ENCODE data around the gene FNDC8. TPM values are rescaled to one million over a fixed set of nuclear protein-coding genes. Genes with fewer than 3 reads are reported as not detected.

Gene FNDC8
- total and polyA plus RNA-seq, 11 donors, result not detected

DNA sequence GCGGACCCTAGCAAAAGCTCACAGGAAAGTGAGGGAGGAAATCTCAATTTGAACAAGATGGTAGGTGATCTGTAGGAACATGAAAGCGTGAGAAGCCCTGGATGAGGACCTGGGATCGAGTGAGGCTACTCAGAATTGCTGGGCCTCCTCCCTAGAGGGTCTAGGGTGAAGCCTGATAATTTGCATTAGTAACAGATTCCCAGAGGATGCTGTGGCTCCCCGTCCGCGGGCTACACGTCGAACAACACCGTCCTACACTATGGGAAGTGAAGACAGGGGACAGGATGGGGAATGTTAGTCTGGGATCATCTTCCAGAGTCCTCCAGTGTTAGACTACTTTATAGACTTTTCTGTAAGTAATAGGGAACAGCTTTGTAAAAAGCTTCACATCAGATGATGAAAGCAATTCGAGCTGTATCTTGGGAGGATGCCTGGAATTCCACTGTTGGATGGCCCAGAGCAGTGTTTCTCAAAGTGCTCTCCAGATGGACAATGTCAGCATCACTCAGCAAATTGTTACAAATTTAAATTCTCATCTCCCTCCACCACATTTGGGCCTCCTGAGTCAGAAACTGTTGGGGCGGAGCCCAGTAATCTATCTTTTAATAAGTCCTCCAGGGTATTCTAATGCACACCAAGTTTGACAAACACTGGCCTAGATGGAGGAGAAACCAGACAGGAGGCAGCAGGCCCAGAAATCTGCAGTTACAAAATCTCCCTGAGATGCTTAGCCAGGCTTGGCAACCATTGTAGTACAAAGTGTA lies 6.5 kb downstream of the FNDC8 start:
- Histone ChIP-seq H3K36me3 (peaks cover 0 to 25% (median 18%) of the 10 kb centered on the region in 9 donors), H3K27ac (peak overlapping the region in 1 of 12 donors; percentile 37), H3K9me3 (no peaks in the 10 kb centered on the region), H3K4me3 (no peak overlapping the region), H3K27me3 (no peaks in the 10 kb centered on the region), H3K4me1 (peaks cover 0 to 12% (median 0%) of the 10 kb centered on the region in 12 donors)
- WGBS, 4 donors, result 51 to 65% (median 56%) methylated on average over 11 of the region's 11 CpGs
- intact Hi-C loops (cut with DNase I), result loop anchor here in 1 of 10 donors (10.0 kb wide), 1 partner anchor 703 kb away; no protein-coding TSS in a partner anchor
- DNase-seq, result peak in 4 of 5 donors; percentile 29 to 70 (median 46)
- peak; percentile 53 to 84 (median 80) for ATAC-seq
- TF ChIP-seq, protein P1, sequence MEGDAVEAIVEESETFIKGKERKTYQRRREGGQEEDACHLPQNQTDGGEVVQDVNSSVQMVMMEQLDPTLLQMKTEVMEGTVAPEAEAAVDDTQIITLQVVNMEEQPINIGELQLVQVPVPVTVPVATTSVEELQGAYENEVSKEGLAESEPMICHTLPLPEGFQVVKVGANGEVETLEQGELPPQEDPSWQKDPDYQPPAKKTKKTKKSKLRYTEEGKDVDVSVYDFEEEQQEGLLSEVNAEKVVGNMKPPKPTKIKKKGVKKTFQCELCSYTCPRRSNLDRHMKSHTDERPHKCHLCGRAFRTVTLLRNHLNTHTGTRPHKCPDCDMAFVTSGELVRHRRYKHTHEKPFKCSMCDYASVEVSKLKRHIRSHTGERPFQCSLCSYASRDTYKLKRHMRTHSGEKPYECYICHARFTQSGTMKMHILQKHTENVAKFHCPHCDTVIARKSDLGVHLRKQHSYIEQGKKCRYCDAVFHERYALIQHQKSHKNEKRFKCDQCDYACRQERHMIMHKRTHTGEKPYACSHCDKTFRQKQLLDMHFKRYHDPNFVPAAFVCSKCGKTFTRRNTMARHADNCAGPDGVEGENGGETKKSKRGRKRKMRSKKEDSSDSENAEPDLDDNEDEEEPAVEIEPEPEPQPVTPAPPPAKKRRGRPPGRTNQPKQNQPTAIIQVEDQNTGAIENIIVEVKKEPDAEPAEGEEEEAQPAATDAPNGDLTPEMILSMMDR (IDR thresholded peaks at IDR 0.05), result no peak
- no peak for TF ChIP-seq POLR2A (IDR thresholded peaks at IDR 0.05)

DNA sequence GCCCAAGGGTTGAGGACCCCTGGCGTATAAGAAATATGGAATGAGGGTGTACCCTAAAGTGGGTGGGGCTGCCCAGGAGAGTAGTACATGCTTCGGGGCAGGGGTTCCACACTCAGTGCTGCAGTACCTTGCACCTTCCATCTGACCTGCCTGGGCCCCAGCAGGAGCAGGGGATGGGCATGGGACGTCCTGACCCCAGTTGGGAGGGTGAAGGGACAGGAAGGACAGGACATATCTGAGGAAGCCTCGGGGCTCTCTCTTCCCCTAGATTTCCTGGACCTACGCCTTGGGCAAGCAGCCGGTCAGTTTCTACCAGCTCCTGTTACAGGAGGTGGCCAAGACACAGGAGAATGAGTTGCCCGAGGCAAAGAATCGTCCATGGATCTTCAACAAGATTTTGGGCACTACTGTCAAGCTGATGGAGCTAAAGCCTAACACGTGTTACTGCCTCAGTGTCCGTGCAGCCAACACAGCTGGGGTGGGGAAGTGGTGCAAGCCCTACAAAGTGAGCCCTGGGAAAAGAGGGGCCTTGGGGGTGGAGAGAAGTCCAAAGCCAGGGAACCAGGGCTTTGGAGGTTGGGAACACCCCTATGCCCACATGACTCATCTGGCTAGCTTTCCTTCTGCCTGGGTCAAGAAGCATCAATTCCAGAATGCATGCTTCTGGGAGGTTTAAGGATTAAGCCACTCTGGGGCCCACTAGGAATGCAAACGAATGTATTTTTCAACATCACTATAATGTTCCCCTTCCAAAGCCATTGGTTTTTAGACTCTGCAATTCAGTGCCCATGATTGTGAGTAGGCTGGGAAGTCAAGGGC lies 7.9 kb downstream of the FNDC8 start:
- no peak for ATAC-seq
- Histone ChIP-seq H3K4me3 (no peak overlapping the region), H3K27me3 (no peaks in the 10 kb centered on the region), H3K27ac (no peak overlapping the region), H3K36me3 (peaks cover 0 to 39% (median 33%) of the 10 kb centered on the region in 9 donors), H3K9me3 (no peaks in the 10 kb centered on the region), H3K4me1 (peaks cover 0 to 12% (median 0%) of the 10 kb centered on the region in 12 donors)
- TF ChIP-seq, protein P1 (IDR thresholded peaks at IDR 0.05), result no peak
- no peak for TF ChIP-seq POLR2A (IDR thresholded peaks at IDR 0.05)
- intact Hi-C loops (cut with DNase I), result loop anchor here in 1 of 10 donors (10.0 kb wide), 1 partner anchor 705 kb away; no protein-coding TSS in a partner anchor
- 72 to 84% (median 76%) methylated on average over 11 of the region's 11 CpGs for WGBS, 4 donors
- no peak for DNase-seq

DNA sequence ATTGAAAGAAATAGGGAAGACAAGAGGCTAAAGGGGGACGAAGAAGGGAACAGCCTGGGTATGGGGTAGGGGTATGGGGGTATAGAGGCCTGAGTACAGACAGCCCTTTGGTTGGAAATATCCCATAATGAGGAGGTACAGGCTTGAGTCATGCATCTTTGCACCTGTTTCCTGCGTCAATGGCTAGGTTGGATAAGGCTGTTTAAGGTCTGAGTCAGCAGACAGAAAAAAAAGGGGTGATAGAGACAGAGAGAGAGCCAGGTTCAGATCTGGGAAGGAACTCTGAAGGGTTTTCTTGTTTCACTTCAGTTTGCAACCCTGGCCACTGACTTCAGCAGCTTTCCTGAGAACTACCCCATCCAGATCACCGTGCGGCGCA lies 8.5 kb downstream of the FNDC8 start:
- Histone ChIP-seq H3K9me3 (no peaks in the 10 kb centered on the region), H3K27me3 (no peaks in the 10 kb centered on the region), H3K27ac (no peak overlapping the region), H3K36me3 (peaks cover 0 to 45% (median 39%) of the 10 kb centered on the region in 9 donors), H3K4me1 (peaks cover 0 to 12% (median 0%) of the 10 kb centered on the region in 12 donors), H3K4me3 (no peak overlapping the region)
- intact Hi-C loops (cut with DNase I), result loop anchor here in 1 of 10 donors (10.0 kb wide), 1 partner anchor 705 kb away; no protein-coding TSS in a partner anchor
- WGBS, 4 donors, result 93 to 96% (median 94%) methylated on average over 5 of the region's 5 CpGs
- ATAC-seq (no peak), DNase-seq (no peak)
- no peak for TF ChIP-seq POLR2A (IDR thresholded peaks at IDR 0.05)
- TF ChIP-seq, protein P1 (IDR thresholded peaks at IDR 0.05), result no peak

DNA sequence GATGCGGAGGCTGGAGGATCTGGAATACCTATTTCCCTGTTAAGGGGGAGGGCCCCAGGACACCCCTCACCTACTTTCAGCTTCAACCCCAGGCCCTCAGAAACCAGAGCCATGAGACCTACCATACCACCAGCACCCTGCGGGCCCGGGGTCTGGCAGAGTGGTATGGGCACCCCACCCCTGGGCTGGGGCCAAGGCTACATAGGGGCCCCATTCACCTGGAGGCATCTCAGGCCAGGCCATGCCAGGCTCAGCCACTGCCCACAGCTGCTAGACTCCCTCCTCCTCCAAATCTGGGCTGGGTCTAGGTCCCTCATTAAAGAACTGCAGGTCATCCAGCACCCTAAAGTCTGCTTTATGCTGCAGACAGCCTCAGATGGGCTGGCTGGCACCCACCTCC lies 9.0 kb downstream of the FNDC8 start:
- Histone ChIP-seq H3K36me3 (peaks cover 0 to 49% (median 43%) of the 10 kb centered on the region in 9 donors), H3K27ac (no peak overlapping the region), H3K4me3 (no peak overlapping the region), H3K9me3 (no peaks in the 10 kb centered on the region), H3K4me1 (peaks cover 0 to 12% (median 0%) of the 10 kb centered on the region in 12 donors), H3K27me3 (no peaks in the 10 kb centered on the region)
- 95 to 100% (median 99%) methylated on average over 3 of the region's 3 CpGs for WGBS, 4 donors
- TF ChIP-seq, protein P1 (IDR thresholded peaks at IDR 0.05), result no peak
- TF ChIP-seq POLR2A (IDR thresholded peaks at IDR 0.05), result no peak
- intact Hi-C loops (cut with DNase I), result no loop called here
- DNase-seq, result no peak
- no peak for ATAC-seq

Data from heart left ventricle (tissue), 16 donors.